Measurements from ENCODE around the gene SAMD4A. TPM values are rescaled to one million over a fixed set of nuclear protein-coding genes. Genes with fewer than 3 reads are reported as not detected.

SAMD4A gene
- total RNA-seq, 2 donors from 2014 or later, result 11.2 to 15.3 TPM

- H3K4me1 ChIP-seq, result no peaks in the 10 kb centered on the region
- intact Hi-C loops (cut with DNase I), result no loop called here
- TF ChIP-seq POLR2A (IDR thresholded peaks at IDR 0.05) (no peak), CTCF (IDR thresholded peaks at IDR 0.05) (no peak)
- no peaks in the 10 kb centered on the region for H3K36me3 ChIP-seq (replicated peaks in 1 of 2; ENCODE audit: insufficient read depth in 1 of 2, low read depth in 2 of 2)
- 63 to 76% methylated on average over 7 of the region's 7 CpGs for WGBS, 2 donors
- H3K9me3 ChIP-seq, result no peaks in the 10 kb centered on the region
- no peak overlapping the region for H3K27ac ChIP-seq
- H3K27me3 ChIP-seq, result no peaks in the 10 kb centered on the region
- no peak overlapping the region for H3K4me3 ChIP-seq
- ATAC-seq (no peak), DNase-seq (no peak)
These were observed 236.5 kb downstream of the SAMD4A start for GRCh38 chr14:54803396-54803795.

GRCh38 chr14:54803926-54804537 lies 237.1 kb downstream of the SAMD4A start:
- H3K9me3 ChIP-seq, result no peaks in the 10 kb centered on the region
- DNase-seq, result no peak
- H3K27me3 ChIP-seq, result no peaks in the 10 kb centered on the region
- H3K27ac ChIP-seq, result no peak overlapping the region
- TF ChIP-seq CTCF (IDR thresholded peaks at IDR 0.05), result no peak
- no peak for TF ChIP-seq POLR2A (IDR thresholded peaks at IDR 0.05)
- WGBS, 2 donors, result 72 to 81% methylated on average over 8 to 13 of the region's 13 CpGs
- no peaks in the 10 kb centered on the region for H3K36me3 ChIP-seq (replicated peaks in 1 of 2; ENCODE audit: insufficient read depth in 1 of 2, low read depth in 2 of 2)
- no peak overlapping the region for H3K4me3 ChIP-seq
- intact Hi-C loops (cut with DNase I), result no loop called here
- no peaks in the 10 kb centered on the region for H3K4me1 ChIP-seq
- no peak for ATAC-seq

GRCh38 chr14:54804538-54805041 lies 237.7 kb downstream of the SAMD4A start:
- no peak for ATAC-seq
- H3K27me3 ChIP-seq, result no peaks in the 10 kb centered on the region
- DNase-seq, result no peak
- intact Hi-C loops (cut with DNase I), result no loop called here
- H3K4me3 ChIP-seq, result no peak overlapping the region
- no peaks in the 10 kb centered on the region for H3K9me3 ChIP-seq
- H3K27ac ChIP-seq, result no peak overlapping the region
- no peaks in the 10 kb centered on the region for H3K4me1 ChIP-seq
- TF ChIP-seq CTCF (IDR thresholded peaks at IDR 0.05) (no peak), POLR2A (IDR thresholded peaks at IDR 0.05) (no peak)
- H3K36me3 ChIP-seq (replicated peaks in 1 of 2; ENCODE audit: insufficient read depth in 1 of 2, low read depth in 2 of 2), result no peaks in the 10 kb centered on the region
- WGBS, 2 donors, result 57 to 65% methylated on average over 16 of the region's 16 CpGs

- ATAC-seq (no peak), DNase-seq (no peak)
- H3K4me1 ChIP-seq, result no peaks in the 10 kb centered on the region
- no peak overlapping the region for H3K4me3 ChIP-seq
- no peak for TF ChIP-seq CTCF (IDR thresholded peaks at IDR 0.05)
- no peak for TF ChIP-seq POLR2A (IDR thresholded peaks at IDR 0.05)
- no peaks in the 10 kb centered on the region for H3K36me3 ChIP-seq (replicated peaks in 1 of 2; ENCODE audit: insufficient read depth in 1 of 2, low read depth in 2 of 2)
- WGBS, 2 donors, result 50 to 54% methylated on average over 6 of the region's 6 CpGs
- H3K27me3 ChIP-seq, result no peaks in the 10 kb centered on the region
- H3K27ac ChIP-seq, result no peak overlapping the region
- intact Hi-C loops (cut with DNase I), result no loop called here
- no peaks in the 10 kb centered on the region for H3K9me3 ChIP-seq
These were observed 238.1 kb downstream of the SAMD4A start for GRCh38 chr14:54805070-54805444.
